NCI-H82 (cell line): ENCODE results near the gene TRDN.
"Not testable (repeated sequence)": the region's sequence is repeated elsewhere in the genome, so short reads cannot be mapped to it uniquely, and the experiment has no call there.

Experiments
- DNase-seq: peaks from one replicate; lab custom pipeline; 2025; lab: John Stamatoyannopoulos, UW

TRDN gene

DNA sequence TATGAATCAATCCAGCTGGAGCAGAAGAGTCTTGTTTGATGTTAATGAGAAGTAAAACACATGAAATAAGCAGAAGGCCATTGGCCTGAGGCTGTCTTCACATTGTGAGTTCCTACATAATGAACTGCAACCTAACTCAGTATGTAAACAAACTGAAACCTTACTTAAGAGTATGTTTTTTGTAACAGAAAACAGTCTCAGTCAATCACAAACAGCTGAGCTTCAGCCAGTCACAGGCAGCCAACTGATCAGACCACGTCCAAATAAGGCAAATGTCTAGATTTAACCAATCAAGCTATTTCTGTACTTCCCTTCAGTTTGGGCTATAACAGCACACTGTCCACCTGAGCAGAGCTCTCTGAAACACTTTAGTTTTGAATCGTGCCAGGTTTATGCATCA is 234.7 kb downstream of the TRDN start:
- no peak for DNase-seq

GRCh38 chr6:123398072-123398471 is 238.7 kb downstream of the TRDN start:
- DNase-seq: no peak

DNA sequence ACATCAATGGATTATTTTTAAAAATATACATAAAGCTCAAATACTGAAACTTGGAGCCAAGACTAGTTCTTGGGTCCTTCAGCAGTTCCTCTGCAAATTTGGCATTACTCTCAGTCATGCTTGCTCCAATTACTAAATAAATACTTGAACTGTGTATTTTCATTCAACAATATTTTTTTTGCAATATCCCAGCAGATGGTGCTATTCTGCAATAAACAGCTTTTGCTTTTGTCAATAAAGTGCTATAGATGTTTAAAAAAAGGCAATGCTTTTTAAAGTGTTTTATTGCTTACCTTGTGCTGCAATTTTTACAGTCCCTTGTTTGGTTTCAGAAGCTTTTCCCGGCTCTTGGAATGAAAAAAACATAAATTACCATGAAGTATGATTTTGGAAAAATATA is 243.4 kb downstream of the TRDN start:
- DNase-seq: peak; percentile 50

- no peak for DNase-seq
These were observed 253.0 kb downstream of the TRDN start for GRCh38 chr6:123383718-123384117.

- DNase-seq: peak; percentile 74
These were observed 256.5 kb downstream of the TRDN start for GRCh38 chr6:123380257-123380656.

DNA sequence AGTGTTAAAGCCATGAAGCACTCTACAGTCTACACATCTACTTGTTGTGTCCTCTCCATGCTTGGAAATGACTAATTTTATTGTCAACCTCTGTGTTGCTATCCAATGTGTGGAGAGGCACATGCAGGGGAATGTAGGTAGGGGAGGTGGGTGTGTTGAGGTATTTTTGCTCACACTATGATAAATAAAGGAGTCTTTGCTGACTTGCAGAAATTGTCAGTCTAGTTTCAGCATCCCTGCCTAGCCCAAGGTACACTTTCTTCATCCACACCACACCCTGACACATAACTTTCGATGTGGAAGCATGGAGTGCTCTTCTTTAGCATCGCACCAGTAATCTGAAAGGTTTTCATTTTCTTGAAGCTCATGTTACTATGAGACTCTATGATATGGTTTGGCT is 264.0 kb downstream of the TRDN start:
- no peak for DNase-seq

DNA sequence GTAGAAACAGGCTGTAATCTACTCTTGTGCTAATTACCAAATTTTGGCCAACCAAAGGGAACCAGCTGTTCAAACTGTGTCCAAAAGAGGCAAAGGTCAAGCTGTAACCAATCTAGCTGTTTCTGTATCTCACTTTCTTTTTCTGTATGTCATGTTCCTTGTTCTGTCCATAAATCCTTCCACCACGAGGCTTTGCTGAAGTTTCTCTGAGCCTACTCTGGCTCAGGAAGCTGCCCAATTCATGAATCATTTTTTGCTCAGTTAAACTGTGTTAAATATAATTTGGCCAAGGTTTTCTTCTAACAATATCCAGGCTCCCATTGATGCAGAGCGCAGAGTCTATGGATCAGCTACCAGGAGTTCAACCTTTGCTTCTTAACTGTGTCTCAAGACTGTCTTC is 272.8 kb downstream of the TRDN start:
- DNase-seq: no peak

DNA sequence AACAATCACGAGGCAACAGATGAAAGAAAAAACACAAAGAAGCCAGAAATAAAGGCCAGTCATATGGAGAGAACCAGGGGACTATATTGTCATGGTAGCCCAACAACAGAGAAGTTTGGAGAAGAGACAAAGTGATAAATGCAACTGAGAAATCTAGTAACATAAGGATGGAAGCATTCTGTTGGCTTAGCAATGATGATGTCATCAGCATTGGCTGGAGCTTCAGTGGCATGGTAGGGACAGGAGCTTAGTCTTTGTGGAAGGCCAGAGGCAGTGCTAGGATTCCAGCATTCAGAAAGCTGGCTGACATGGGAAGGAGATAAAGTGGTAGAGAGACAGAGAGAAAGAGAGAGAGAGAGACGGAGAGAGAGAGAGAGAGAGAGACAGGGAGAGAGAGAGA is 276.4 kb downstream of the TRDN start:
- DNase-seq: no peak

- no peak for DNase-seq
These were observed 284.0 kb downstream of the TRDN start for GRCh38 chr6:123352705-123353104.

- DNase-seq: no peak
These were observed 284.5 kb downstream of the TRDN start for GRCh38 chr6:123352279-123352678.

GRCh38 chr6:123343836-123344235 is 292.9 kb downstream of the TRDN start:
- DNase-seq: no peak

GRCh38 chr6:123338394-123338793 is 298.4 kb downstream of the TRDN start:
- peak; percentile 59 for DNase-seq

DNA sequence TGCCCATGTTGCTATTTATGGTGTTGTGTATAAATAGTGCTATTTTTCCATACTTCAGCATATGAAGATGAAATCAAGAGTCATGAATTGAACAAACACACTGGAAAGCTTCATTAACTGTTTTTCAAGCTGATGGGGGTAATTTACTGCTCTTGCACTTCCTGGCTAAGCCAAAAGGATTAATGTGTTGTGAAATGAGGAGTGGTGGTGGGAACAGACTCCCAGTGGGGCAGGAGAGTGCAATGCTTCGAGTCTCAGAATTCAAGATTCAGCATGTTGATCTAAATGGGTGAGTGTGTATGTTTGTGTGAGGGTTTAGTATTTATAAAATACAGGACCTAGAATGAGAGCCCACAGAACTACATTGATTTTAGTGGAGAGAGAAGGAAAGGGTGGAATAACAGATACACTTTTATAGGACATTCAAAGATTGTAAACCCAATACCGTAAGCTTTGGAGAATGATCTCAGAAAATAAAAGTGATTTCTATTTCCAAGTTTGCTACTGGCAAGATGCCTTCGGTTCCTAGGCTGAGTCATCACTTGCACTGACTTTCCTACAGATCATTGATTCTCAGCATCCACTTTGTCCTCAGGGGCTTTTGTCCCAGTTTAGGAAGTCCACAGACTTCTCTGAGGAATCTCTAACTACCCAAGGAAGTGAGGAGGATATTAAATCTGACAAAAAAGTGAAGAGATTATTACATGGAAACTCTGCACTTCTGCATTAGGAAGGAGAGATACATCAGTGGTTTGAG is 303.6 kb downstream of the TRDN start:
- DNase-seq: no peak

DNA sequence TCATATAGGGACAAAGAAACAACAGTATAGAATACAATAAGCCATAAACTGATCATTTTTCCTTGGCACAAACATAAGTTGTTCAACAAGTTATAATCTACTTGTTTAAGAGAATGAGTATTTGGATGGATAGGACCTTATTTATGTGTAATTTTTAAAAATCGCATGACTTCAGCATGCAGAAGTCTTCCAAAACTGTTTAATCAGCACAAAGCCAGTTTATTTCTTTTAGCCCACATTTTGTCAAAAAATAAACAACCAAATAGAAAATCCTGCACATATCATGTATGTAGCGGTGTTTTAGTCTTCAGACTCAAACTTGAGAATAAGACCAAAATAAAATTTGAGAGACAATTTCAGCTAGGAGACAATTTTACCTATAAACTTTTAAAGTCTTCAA is 304.7 kb downstream of the TRDN start:
- DNase-seq: no peak

- no peak for DNase-seq
These were observed 307.4 kb downstream of the TRDN start for GRCh38 chr6:123329337-123329736.

DNA sequence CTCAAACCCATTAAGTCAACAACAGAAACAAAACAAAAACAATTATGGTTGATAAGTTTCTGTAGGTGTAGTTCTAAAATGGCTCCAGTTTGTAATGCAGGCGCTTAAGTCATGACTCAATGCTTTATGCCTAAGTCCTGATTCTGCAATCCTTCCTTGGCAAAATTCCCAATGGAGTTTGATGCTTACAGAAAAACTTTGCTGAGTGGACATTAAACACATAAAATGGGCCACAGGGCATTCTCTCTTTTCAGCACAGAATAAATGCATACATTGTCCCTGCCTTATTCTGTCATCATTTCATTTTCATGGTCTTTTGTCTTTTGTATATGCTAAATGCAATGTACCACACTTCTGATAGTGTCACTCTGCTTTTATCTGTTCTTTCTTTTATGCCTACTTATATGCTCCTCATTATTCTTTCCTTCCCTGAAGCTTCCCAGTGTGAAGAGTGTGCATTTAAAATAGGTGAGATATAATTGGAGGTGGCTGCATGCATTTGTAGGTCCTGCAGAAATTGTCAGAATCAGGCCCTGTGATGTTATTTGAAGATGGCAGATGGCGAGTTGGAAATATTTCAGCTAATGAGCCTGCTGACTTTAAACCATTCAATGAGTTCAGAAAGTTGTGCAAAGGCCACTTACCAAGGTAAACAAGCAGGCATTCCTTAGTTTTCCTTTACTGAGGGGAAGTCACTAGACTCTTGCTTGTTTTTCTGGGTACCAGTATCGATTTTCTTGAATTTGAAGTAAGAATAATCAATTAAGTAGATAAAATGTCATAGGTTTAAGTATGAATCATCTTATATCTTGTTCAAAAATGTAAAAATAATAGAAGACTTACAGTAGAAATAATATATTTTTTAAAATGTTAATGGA is 313.1 kb downstream of the TRDN start:
- peak; percentile 7 for DNase-seq

GRCh38 chr6:123321020-123321419 is 315.7 kb downstream of the TRDN start:
- no peak for DNase-seq

DNA sequence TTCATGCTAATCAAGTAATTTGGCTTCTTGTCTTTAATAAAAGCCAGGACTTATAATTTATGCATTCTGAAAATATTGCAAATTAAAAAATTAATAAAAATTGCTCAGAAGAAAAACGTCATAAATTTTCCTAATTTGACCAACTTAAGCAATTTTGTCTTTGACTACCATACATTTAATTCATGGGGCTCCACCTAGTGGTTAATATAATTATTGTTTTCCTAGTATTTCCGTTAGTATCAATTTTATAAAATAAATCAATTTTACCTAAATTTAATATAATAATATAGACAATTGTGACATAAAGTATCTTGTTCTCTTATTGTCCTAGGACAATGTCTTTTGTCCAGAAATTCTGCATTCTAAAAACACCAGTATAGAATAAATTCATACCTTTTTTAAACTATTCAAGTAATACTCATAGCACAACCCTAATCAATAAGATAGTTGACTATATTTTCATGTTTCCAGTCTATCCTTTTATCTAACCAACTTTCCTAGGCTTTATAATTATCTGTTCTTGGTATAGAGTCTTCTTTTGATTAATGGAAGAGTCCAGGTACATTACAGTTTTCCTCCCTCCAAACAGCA is 319.9 kb downstream of the TRDN start:
- peak; percentile 55 for DNase-seq

GRCh38 chr6:123314459-123314858 is 322.3 kb downstream of the TRDN start:
- DNase-seq: not testable (repeated sequence)

- DNase-seq: no peak
These were observed 327.6 kb downstream of the TRDN start for GRCh38 chr6:123309130-123309529.

DNA sequence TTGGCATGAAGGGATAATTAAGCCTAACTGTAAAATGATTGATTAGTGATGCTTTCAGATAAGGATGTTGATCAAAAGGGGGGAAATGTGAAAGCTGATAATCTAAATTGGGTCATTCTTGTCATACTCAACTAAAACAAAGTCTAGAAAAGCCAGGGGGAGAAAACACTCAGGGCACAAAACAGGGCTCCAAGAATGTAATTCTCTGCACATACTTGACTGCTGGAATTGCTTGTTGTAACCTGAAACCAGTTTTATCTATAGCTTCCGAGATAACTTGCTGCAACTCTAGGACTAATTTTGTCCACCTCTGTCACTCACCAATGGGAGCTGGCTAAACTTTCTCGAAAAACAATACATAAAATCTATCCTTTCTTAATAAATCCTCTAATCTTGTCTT is 330.4 kb downstream of the TRDN start:
- DNase-seq: no peak

GRCh38 chr6:123295672-123296071 is 341.1 kb downstream of the TRDN start:
- DNase-seq: no peak

- DNase-seq: no peak
These were observed 341.6 kb downstream of the TRDN start for GRCh38 chr6:123295181-123295580.
